Neural cell (in vitro differentiated cells): ENCODE data around the gene NQO1. TPM values are rescaled to one million over a fixed set of nuclear protein-coding genes. Genes with fewer than 3 reads are reported as not detected.

Experiments used
- H2AFZ ChIP-seq: fragments of 200-600, 300-800 bp; sonication (generic), shearing (Covaris generic); 2 replicates; pipeline ENCODE4 v1.6.0; 2014; ENCODE audit warnings: low read depth, mild to moderate bottlenecking, antibody characterized with exemption, low read length, moderate library complexity
- H3F3A ChIP-seq: fragments of 200-600 bp; shearing (Covaris generic); 2 replicates; pipeline ENCODE4 v1.6.1; 2016; ENCODE audit warnings: mild to moderate bottlenecking, moderate library complexity, mixed read lengths, antibody characterized with exemption, low read length; ENCODE audit not compliant: insufficient read depth, poor library complexity, severe bottlenecking
- H3K27ac ChIP-seq: fragments of 200-600, 300-800 bp; sonication (generic), shearing (Covaris generic); 2 replicates; pipeline ENCODE4 v1.5.1; 2014; ENCODE audit warnings: mild to moderate bottlenecking, low read length, moderate library complexity
- H3K27me3 ChIP-seq: fragments of 300-800, 200-600 bp; sonication (generic), shearing (Covaris generic); 2 replicates; pipeline ENCODE4 v1.6.0; 2014; ENCODE audit warnings: mild to moderate bottlenecking, low read depth, low read length, moderate library complexity; ENCODE audit not compliant: insufficient read depth
- H3K36me3 ChIP-seq: fragments of 300-800, 200-600 bp; sonication (generic), shearing (Covaris generic); 2 replicates; pipeline ENCODE4 v1.5.1; 2014; ENCODE audit warnings: mild to moderate bottlenecking, antibody characterized with exemption, low read length, moderate library complexity; ENCODE audit not compliant: insufficient read depth
- H3K4me2 ChIP-seq: fragments of 300-800, 200-600 bp; sonication (generic), shearing (Covaris generic); 2 replicates; pipeline ENCODE4 v1.6.0; 2014; ENCODE audit warnings: mild to moderate bottlenecking, low read length
- H3K4me3 ChIP-seq: fragments of 300-800, 200-600 bp; sonication (generic), shearing (Covaris generic); 2 replicates; pipeline ENCODE4 v1.5.1; 2014; ENCODE audit warnings: mild to moderate bottlenecking, low read length, moderate library complexity
- H3K79me2 ChIP-seq: fragments of 200-600 bp; shearing (Covaris generic); replicated peaks from 2 replicates; pipeline ENCODE4 v1.6.0; 2014; ENCODE audit warnings: mild to moderate bottlenecking, low read length, moderate library complexity; ENCODE audit not compliant: insufficient read depth
- H3K9ac ChIP-seq: fragments of 300-800, 200-600 bp; sonication (generic), shearing (Covaris generic); 2 replicates; pipeline ENCODE4 v1.6.1; 2016; ENCODE audit warnings: mild to moderate bottlenecking, low read length, mixed read lengths
- H3K9me2 ChIP-seq: fragments of 200-600 bp; shearing (Covaris generic); 2 replicates; pipeline ENCODE4 v1.6.1; 2016; ENCODE audit warnings: mild to moderate bottlenecking, low read length, mixed read lengths; ENCODE audit not compliant: insufficient read depth
- H3K9me3 ChIP-seq: fragments of 200-600, 300-800 bp; sonication (generic), shearing (Covaris generic); 2 replicates; pipeline ENCODE4 v1.6.1; 2016; ENCODE audit warnings: mild to moderate bottlenecking, mixed run types, low read length, moderate library complexity, mixed read lengths
- H4K20me1 ChIP-seq: fragments of 200-600 bp; shearing (Covaris generic); 2 replicates; pipeline ENCODE4 v1.6.1; 2016; ENCODE audit warnings: mild to moderate bottlenecking, mixed run types; ENCODE audit not compliant: insufficient read depth
- CTCF ChIP-seq: fragments of 450-650 bp; IDR thresholded peaks from 2 replicates; pipeline ENCODE4 v1.5.1; 2014; ENCODE audit warnings: antibody characterized with exemption, mild to moderate bottlenecking, moderate library complexity; ENCODE audit not compliant: poor library complexity, severe bottlenecking
- EP300 ChIP-seq: fragments of 450-650 bp; conservative IDR thresholded peaks from 2 replicates; pipeline ENCODE4 v1.6.1; 2014; ENCODE audit warnings: antibody characterized with exemption, mild to moderate bottlenecking, moderate library complexity; ENCODE audit not compliant: poor library complexity, severe bottlenecking
- EZH2 ChIP-seq: fragments of 200-600, 300-800 bp; shearing (Covaris generic), sonication (generic); IDR thresholded peaks from 2 replicates; pipeline ENCODE4 v1.6.1; 2014; ENCODE audit warnings: antibody characterized with exemption, low read length, borderline replicate concordance, mild to moderate bottlenecking; ENCODE audit not compliant: insufficient read depth, poor library complexity, severe bottlenecking
- MXI1 ChIP-seq: fragments of 450-650 bp; conservative IDR thresholded peaks from 2 replicates; pipeline ENCODE4 v1.6.1; 2014; ENCODE audit warnings: antibody characterized with exemption, mild to moderate bottlenecking; ENCODE audit not compliant: poor library complexity, severe bottlenecking
- POLR2AphosphoS5 ChIP-seq: IDR thresholded peaks from 2 replicates; pipeline ENCODE4 v1.6.1; 2012
- RAD21 ChIP-seq: fragments of 450-650 bp; conservative IDR thresholded peaks from 2 replicates; pipeline ENCODE4 v1.6.1; 2014; ENCODE audit warnings: antibody characterized with exemption, mild to moderate bottlenecking, moderate library complexity
- REST ChIP-seq: IDR thresholded peaks from 2 replicates; pipeline ENCODE4 v1.6.1; 2012; ENCODE audit warnings: borderline replicate concordance
- SMC3 ChIP-seq: fragments of 450-650 bp; conservative IDR thresholded peaks from 2 replicates; pipeline ENCODE4 v1.6.1; 2014; ENCODE audit warnings: antibody characterized with exemption, mild to moderate bottlenecking, moderate library complexity; ENCODE audit not compliant: poor library complexity
- TAF1 ChIP-seq: IDR thresholded peaks from 2 replicates; pipeline ENCODE4 v1.6.1; 2012; ENCODE audit warnings: low read depth
- polyA plus RNA-seq: library from polyadenylated mRNA; depleted of rRNA; stranded (reverse); fragments of >200 nt; gene quantifications from 2 replicates; pipeline ENCODE4 v1.2.3, GENCODE V29; 2014

Gene NQO1
- polyA plus RNA-seq, 1 donor from 2014 or later = 5.1 TPM

GRCh38 chr16:69669577-69669976, 56.8 kb downstream of the NQO1 start:
- Histone ChIP-seq H3K27me3 (no peaks in the 10 kb centered on the region), H3K36me3 (no peaks in the 10 kb centered on the region), H4K20me1 (no peaks in the 10 kb centered on the region), H3K4me2 (no peak overlapping the region), H2AFZ (no peak overlapping the region), H3K79me2 (no peaks in the 10 kb centered on the region), H3K9me3 (no peaks in the 10 kb centered on the region), H3K9me2 (no peaks in the 10 kb centered on the region), H3F3A (no peaks in the 10 kb centered on the region), H3K27ac (no peak overlapping the region), H3K4me3 (no peak overlapping the region), H3K9ac (no peak overlapping the region)
- TF ChIP-seq EZH2 = no peak
- TF ChIP-seq RAD21 = no peak
- no peak for TF ChIP-seq MXI1
- no peak for TF ChIP-seq SMC3
- no peak for TF ChIP-seq REST
- TF ChIP-seq TAF1 = no peak

DNA sequence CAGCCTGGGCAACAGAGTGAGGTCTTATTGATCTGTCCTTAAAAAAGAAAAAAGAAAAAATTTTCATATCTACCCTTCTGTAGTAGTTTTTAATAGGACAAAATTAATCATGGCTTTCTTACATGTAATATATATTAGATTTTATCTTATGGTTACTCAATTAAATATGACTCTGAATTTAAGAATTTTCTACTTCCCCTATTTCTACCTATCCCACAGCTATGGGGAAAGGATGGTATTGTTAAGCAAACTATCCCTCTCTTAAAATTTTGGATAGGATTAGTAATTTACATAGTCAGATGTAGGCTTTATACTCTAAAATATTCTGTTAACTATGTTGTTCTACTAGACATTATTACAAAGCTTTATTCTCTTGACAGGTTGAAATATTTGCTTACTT, 62.5 kb downstream of the NQO1 start:
- H3K9ac ChIP-seq = no peak overlapping the region
- no peak overlapping the region for H2AFZ ChIP-seq
- H3K4me2 ChIP-seq = no peak overlapping the region
- no peak for TF ChIP-seq CTCF
- no peak for TF ChIP-seq POLR2AphosphoS5
- no peak for TF ChIP-seq TAF1
- TF ChIP-seq EP300 = no peak
- no peak for TF ChIP-seq RAD21
- no peak for TF ChIP-seq SMC3
- no peak for TF ChIP-seq REST
- no peak for TF ChIP-seq MXI1
- TF ChIP-seq EZH2 = no peak
- no peaks in the 10 kb centered on the region for H3K9me2 ChIP-seq
- no peaks in the 10 kb centered on the region for H4K20me1 ChIP-seq
- no peaks in the 10 kb centered on the region for H3K9me3 ChIP-seq
- H3F3A ChIP-seq = no peaks in the 10 kb centered on the region
- no peak overlapping the region for H3K4me3 ChIP-seq
- H3K36me3 ChIP-seq = no peaks in the 10 kb centered on the region
- no peaks in the 10 kb centered on the region for H3K79me2 ChIP-seq
- H3K27ac ChIP-seq = no peak overlapping the region
- no peaks in the 10 kb centered on the region for H3K27me3 ChIP-seq
